Metanephros (tissue), 2 donors: Measurements from ENCODE around the gene SLC4A7. TPM values are rescaled to one million over a fixed set of nuclear protein-coding genes. Genes with fewer than 3 reads are reported as not detected.

Experiments used
- small RNA-seq: library from RNA; depleted of rRNA; stranded (forward); fragments of <200 nt; gene quantifications from one replicate; pipeline ENCODE3, GENCODE V24; 2014; ENCODE audit warnings: low replicate concordance
- total RNA-seq: library from RNA; depleted of rRNA; stranded (reverse); fragments of >200 nt; gene quantifications from one replicate; pipeline ENCODE4 v1.2.3, GENCODE V29; 2014

Gene SLC4A7
- total RNA-seq = 39.2 TPM

DNA sequence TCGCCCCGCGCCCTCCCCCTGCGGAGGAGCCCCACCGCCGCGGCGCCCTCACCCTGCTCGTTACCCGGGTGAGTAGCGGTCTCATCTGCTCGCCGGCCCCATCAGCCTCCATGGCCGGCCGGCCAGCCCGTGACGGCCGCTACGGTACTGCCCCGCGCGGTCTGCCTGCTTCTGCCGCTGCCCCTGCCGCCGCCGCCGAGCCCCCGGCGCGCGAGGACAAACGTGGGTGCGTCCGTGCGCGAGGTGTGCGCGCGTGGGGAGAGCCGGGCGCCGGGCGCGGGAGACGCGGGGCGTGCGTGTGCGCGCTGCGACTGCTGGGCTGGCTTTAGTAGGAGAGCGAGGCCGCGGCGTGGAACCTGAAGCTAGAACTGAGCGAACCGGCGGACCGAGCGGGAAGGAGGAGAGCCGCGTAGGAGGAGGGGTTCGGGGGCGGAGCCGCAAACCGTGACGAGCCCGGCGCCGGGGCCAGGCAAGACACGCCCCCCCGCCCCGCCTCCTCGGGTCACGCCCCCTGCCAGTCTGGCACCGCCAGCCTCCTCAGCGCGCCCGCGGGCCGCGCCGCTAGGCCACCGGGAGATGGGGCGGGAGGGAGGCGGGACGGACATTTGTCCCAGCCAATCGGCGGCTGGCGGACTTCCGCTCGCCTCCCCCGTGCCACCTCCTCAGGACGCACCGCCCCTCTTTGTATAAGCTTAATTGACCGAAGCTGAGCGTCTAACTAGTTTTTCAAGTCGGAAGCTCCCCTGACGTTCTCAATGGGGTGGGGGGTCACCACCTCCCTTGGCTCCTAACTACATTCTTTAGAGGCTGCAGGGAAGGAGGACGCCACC lies at the start of gene SLC4A7:
TSS of gene SLC4A7 (minus strand) at position 370 of the 830 bp plus-strand sequence. CDS start at position 112, 258 bp downstream.

DNA sequence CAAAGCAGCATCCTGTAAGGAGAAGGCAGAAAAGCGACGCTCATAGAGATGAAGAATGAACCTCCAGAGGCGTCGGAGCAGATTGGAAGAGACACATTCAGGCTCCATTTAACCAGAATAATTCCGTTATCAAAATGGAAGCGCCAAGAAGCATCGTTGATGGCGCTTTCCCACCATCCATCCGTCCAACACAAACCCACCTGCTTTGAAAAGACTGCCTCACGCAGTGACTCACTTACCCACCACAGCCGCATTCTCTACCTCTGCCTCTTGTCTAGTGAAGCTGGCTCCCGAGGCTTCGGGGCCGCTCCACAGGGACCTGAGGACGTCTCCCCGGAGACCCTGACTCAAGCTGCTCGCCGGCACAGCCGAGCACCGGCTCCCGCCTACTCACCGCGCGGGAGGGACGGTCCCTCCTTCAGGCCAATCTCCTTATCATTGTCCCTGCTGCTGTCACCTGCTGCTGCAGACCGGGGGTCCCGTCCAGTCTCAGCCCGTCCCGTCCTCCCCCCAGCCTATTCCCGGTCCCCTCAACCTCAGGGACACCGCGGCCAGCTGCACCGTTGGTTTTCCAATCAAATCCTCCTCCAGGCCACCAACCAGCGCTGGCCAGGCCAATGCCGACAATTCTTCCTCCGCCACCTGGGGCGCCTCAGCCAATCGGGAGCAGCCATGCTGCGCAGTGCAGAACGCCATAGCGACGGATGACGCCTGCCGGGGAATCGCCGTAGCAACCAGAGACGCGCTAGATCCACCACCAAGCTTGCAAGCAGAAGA lies 115.2 kb downstream of the SLC4A7 start, which contains the start of gene NEK10:
TSS of gene NEK10 (minus strand) at position 553 of the 777 bp plus-strand sequence. CDS start 16,501 bp downstream, outside the sequence.

Small RNAs within 50 kb of the gene (small RNA-seq; reads per million reads assigned to genes)
- not detected for gene AC137675.1
- not detected for gene RNU1-96P

Other genes with a start within 250 kb of the SLC4A7 start
- 11.1 TPM for gene NEK10, start 115.0 kb downstream of the SLC4A7 start, total RNA-seq
- gene EOMES, start 237.9 kb upstream of the SLC4A7 start, total RNA-seq = 0.41 TPM